IMR-90 (cell line): ENCODE data around the gene SLC9B1.

ENCODE experiments used
- BHLHE40 ChIP-seq: fragments of 150-350 bp; IDR thresholded peaks from 2 replicates; pipeline ENCODE4 v1.6.1; 2016; ENCODE audit warnings: mild to moderate bottlenecking, low read depth, low read length
- CEBPB ChIP-seq: IDR thresholded peaks from 2 replicates; pipeline ENCODE4 v1.6.1; 2012; ENCODE audit warnings: low read depth, low read length, improper control_type of control experiment
- CTCF ChIP-seq: conservative IDR thresholded peaks from 2 replicates; pipeline ENCODE4 v1.5.1; 2012; ENCODE audit warnings: mild to moderate bottlenecking, low read depth, low read length, improper control_type of control experiment
- FOS ChIP-seq: fragments of 150-350 bp; IDR thresholded peaks from 2 replicates; pipeline ENCODE4 v1.6.1; 2016; ENCODE audit warnings: low read depth, low read length
- MXI1 ChIP-seq: IDR thresholded peaks from 2 replicates; pipeline ENCODE4 v1.6.1; 2012; ENCODE audit warnings: low read depth, mild to moderate bottlenecking, low read length, moderate library complexity, borderline replicate concordance
- POLR2A ChIP-seq: IDR thresholded peaks from 2 replicates; pipeline ENCODE4 v1.6.1; 2012; ENCODE audit warnings: mild to moderate bottlenecking, low read depth, low read length
- RCOR1 ChIP-seq: IDR thresholded peaks from 2 replicates; pipeline ENCODE4 v1.6.1; 2012; ENCODE audit warnings: mild to moderate bottlenecking, low read length, improper control_type of control experiment; ENCODE audit not compliant: insufficient replicate concordance
- SMC3 ChIP-seq: fragments of 150-350 bp; IDR thresholded peaks from 2 replicates; pipeline ENCODE4 v1.6.1; 2016; ENCODE audit warnings: low read depth, mild to moderate bottlenecking, antibody characterized with exemption, low read length, moderate library complexity
- TF ChIP-seq, protein P1 (sequence below): fragments of 150-350 bp; IDR thresholded peaks from 2 replicates; pipeline ENCODE4 v1.6.1; 2017; ENCODE audit warnings: mild to moderate bottlenecking, antibody characterized with exemption, low read length, low read depth

- no peak for TF ChIP-seq CTCF
- TF ChIP-seq CEBPB = no peak
- no peak for TF ChIP-seq RCOR1
- TF ChIP-seq, protein P1, sequence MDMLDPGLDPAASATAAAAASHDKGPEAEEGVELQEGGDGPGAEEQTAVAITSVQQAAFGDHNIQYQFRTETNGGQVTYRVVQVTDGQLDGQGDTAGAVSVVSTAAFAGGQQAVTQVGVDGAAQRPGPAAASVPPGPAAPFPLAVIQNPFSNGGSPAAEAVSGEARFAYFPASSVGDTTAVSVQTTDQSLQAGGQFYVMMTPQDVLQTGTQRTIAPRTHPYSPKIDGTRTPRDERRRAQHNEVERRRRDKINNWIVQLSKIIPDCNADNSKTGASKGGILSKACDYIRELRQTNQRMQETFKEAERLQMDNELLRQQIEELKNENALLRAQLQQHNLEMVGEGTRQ = peak; percentile 93
- TF ChIP-seq POLR2A = peak; percentile 83
- peak; percentile 95 for TF ChIP-seq BHLHE40
- TF ChIP-seq MXI1 = peak; percentile 51; the same call in 1 of the 2 replicates
- no peak for TF ChIP-seq SMC3
- TF ChIP-seq FOS = no peak
These were observed 150.5 kb downstream of the SLC9B1 start, which contains the start of gene CISD2 for GRCh38 chr4:102868781-102869568.
